HepG2 (cell line): ENCODE results near the gene HOXA1. TPM values are rescaled to one million over a fixed set of nuclear protein-coding genes. Genes with fewer than 3 reads are reported as not detected.

Source experiments
- ATAC-seq: fragments of 200-7000 bp; cut with Tn5 transposase; 3 replicates; pipeline ENCODE4 v1.9.1; 2020; ENCODE audit warnings: mild to moderate bottlenecking, moderate library complexity
- BruUV-seq: library from RNA; stranded (reverse); fragments of 400-500 nt; replicated peaks from 2 replicates; lab custom pipeline; 2021; lab: Mats Ljungman, UMichigan
- CTCF ChIA-PET: fragments of 300-600 bp; formaldehyde crosslinking; extraction: SDS; loops from one replicate; lab custom pipeline; 2021; ENCODE audit warnings: low total read pairs, inconsistent platforms, low intra/inter-chr PET ratio; lab: Yijun Ruan, JAX
- POLR2A ChIA-PET: fragments of 350-600 bp; sonication (Branson Sonifier 250); formaldehyde crosslinking; loops from one replicate; lab custom pipeline; 2020; ENCODE audit warnings: antibody characterized with exemption, inconsistent platforms; lab: Yijun Ruan, JAX
- DNase-seq: peaks from one replicate; pipeline ENCODE4 v3.0.0-alpha.2; 2015; ENCODE audit warnings: low spot score
- FAIRE-seq: peaks from 3 replicates; lab custom pipeline; 2011; peaks lifted over from hg19 to GRCh38; lab: Jason Lieb, UNC
- H2AFZ ChIP-seq: one replicate; pipeline ENCODE4 v1.6.1; 2011; ENCODE audit warnings: low read length, inconsistent platforms
- H3K27ac ChIP-seq: fragments of 300-600 bp; 3 replicates; pipeline ENCODE4 v1.8.0; 2011; ENCODE audit warnings: mixed run types, mild to moderate bottlenecking, mixed read lengths, low read length, inconsistent platforms; ENCODE audit not compliant: insufficient read depth; ENCODE audit errors: extremely low read length
- H3K27me3 ChIP-seq, 2 experiments: fragments of 200-600 bp in 1 of 2; 2 replicates in 1 of 2; 3 replicates in 1 of 2; pipeline versions ENCODE4 v1.6.0 to v1.8.0; 2011; ENCODE audit warnings: low read length in 2 of 2, mild to moderate bottlenecking in 2 of 2, moderate library complexity in 2 of 2, inconsistent platforms in 1 of 2; ENCODE audit not compliant: insufficient read depth in 2 of 2, control insufficient read depth in 1 of 2
- H3K36me3 ChIP-seq, 2 experiments: fragments of 200-600 bp in 1 of 2; replicated peaks in 1 of 2; 2 replicates in 1 of 2; 3 replicates in 1 of 2; pipeline versions ENCODE4 v1.5.1 to v1.8.0; 2011; ENCODE audit warnings: low read length in 2 of 2, inconsistent platforms in 1 of 2; ENCODE audit not compliant: insufficient read depth in 2 of 2, control insufficient read depth in 1 of 2
- H3K4me1 ChIP-seq: 2 replicates; pipeline ENCODE4 v1.5.1; 2012; ENCODE audit warnings: low read length, inconsistent platforms; ENCODE audit not compliant: insufficient read depth
- H3K4me2 ChIP-seq: 2 replicates; pipeline ENCODE4 v1.6.0; 2011; ENCODE audit warnings: low read depth, low read length, inconsistent platforms
- H3K4me3 ChIP-seq, 3 experiments: fragments of 200-600 bp in 1 of 3; sonication (generic), shearing (Covaris generic) in 1 of 3; replicated peaks in 1 of 3; 2 replicates each; pipeline ENCODE4 v1.5.1; 2011 to 2016; ENCODE audit warnings: low read length in 3 of 3, inconsistent platforms in 2 of 3, low read depth in 2 of 3, mild to moderate bottlenecking in 2 of 3, control low read depth in 1 of 3, mixed read lengths in 1 of 3; ENCODE audit not compliant: insufficient read depth in 1 of 3
- H3K79me2 ChIP-seq: one replicate; pipeline ENCODE4 v1.6.1; 2011; ENCODE audit warnings: low read length, inconsistent platforms; ENCODE audit not compliant: insufficient read depth
- H3K9ac ChIP-seq: 2 replicates; pipeline ENCODE4 v1.6.0; 2011; ENCODE audit warnings: mild to moderate bottlenecking, low read depth, low read length, inconsistent platforms; ENCODE audit not compliant: insufficient read depth
- H3K9me3 ChIP-seq: 2 replicates; pipeline ENCODE4 v1.5.1; 2012; ENCODE audit warnings: mild to moderate bottlenecking, low read length
- H4K20me1 ChIP-seq: 2 replicates; pipeline ENCODE4 v1.6.0; 2011; ENCODE audit warnings: inconsistent platforms, mild to moderate bottlenecking, low read length, moderate library complexity; ENCODE audit not compliant: insufficient read depth
- FOSL2 ChIP-seq: sonication (generic); formaldehyde crosslinking; IDR thresholded peaks from 2 replicates; pipeline ENCODE4 v1.4.0; 2020; ENCODE audit warnings: missing genetic modification reagents
- JARID2 ChIP-seq: sonication (generic); formaldehyde crosslinking; IDR thresholded peaks from 2 replicates; pipeline ENCODE4 v1.8.1; 2023; ENCODE audit warnings: missing genetic modification reagents, inconsistent platforms; ENCODE audit not compliant: insufficient replicate concordance
- KLF11 ChIP-seq: IDR thresholded peaks from 2 replicates; pipeline ENCODE4 v1.6.1; 2016; ENCODE audit warnings: missing compliant biosample characterization
- MAFG ChIP-seq: sonication (generic); formaldehyde crosslinking; IDR thresholded peaks from 2 replicates; pipeline ENCODE4 v1.5.1; 2020; ENCODE audit warnings: mild to moderate bottlenecking, missing genetic modification reagents
- MTA1 ChIP-seq: sonication (generic); formaldehyde crosslinking; IDR thresholded peaks from 2 replicates; pipeline ENCODE4 v1.4.0; 2020; ENCODE audit warnings: missing genetic modification reagents, mild to moderate bottlenecking, borderline replicate concordance
- NBN ChIP-seq: fragments of 450-650 bp; conservative IDR thresholded peaks from 2 replicates; pipeline ENCODE4 v1.6.1; 2017
- NFE2L2 ChIP-seq: fragments of 150-350 bp; IDR thresholded peaks from 2 replicates; pipeline ENCODE4 v1.6.1; 2014; ENCODE audit warnings: low read length
- NR2C2 ChIP-seq: sonication (generic); formaldehyde crosslinking; IDR thresholded peaks from 2 replicates; pipeline ENCODE4 v1.4.0; 2020; ENCODE audit warnings: missing genetic modification reagents, mild to moderate bottlenecking, moderate library complexity, borderline replicate concordance
- PRMT3 ChIP-seq: sonication (generic); formaldehyde crosslinking; IDR thresholded peaks from 2 replicates; pipeline ENCODE4 v1.8.1; 2022; ENCODE audit warnings: low read depth, mild to moderate bottlenecking, moderate library complexity, missing genetic modification reagents, borderline replicate concordance
- RELA ChIP-seq: sonication (generic); formaldehyde crosslinking; IDR thresholded peaks from 2 replicates; pipeline ENCODE4 v1.4.0; 2020; ENCODE audit warnings: missing genetic modification reagents
- SAFB2 ChIP-seq: sonication (generic); formaldehyde crosslinking; IDR thresholded peaks from 2 replicates; pipeline ENCODE4 v1.5.1; 2020; ENCODE audit warnings: missing genetic modification reagents, low read depth, mild to moderate bottlenecking, borderline replicate concordance
- ZBED4 ChIP-seq: sonication (generic); formaldehyde crosslinking; IDR thresholded peaks from 2 replicates; pipeline ENCODE4 v1.4.0; 2020; ENCODE audit warnings: missing genetic modification reagents, borderline replicate concordance
- ZNF138 ChIP-seq: sonication (generic); formaldehyde crosslinking; IDR thresholded peaks from 2 replicates; pipeline ENCODE4 v1.5.0; 2020; ENCODE audit warnings: mild to moderate bottlenecking, low read depth, missing genetic modification reagents
- ZNF230 ChIP-seq: sonication (generic); formaldehyde crosslinking; IDR thresholded peaks from 2 replicates; pipeline ENCODE4 v1.4.0; 2020; ENCODE audit warnings: mild to moderate bottlenecking, missing genetic modification reagents
- ZNF549 ChIP-seq: sonication (generic); formaldehyde crosslinking; IDR thresholded peaks from 2 replicates; pipeline ENCODE4 v1.5.0; 2020; ENCODE audit warnings: missing genetic modification reagents
- ZNF773 ChIP-seq: sonication (generic); formaldehyde crosslinking; IDR thresholded peaks from 2 replicates; pipeline ENCODE4 v1.4.0; 2020; ENCODE audit warnings: missing genetic modification reagents, borderline replicate concordance
- ZNF800 ChIP-seq: sonication (generic); formaldehyde crosslinking; IDR thresholded peaks from 2 replicates; pipeline ENCODE4 v1.4.0; 2020; ENCODE audit warnings: missing genetic modification reagents
- WGBS: methylation state at CpG from one replicate; pipeline ENCODE4 v1.1.6; 2017; ENCODE audit warnings: low lambda C conversion rate; 5-methylcytosine and 5-hydroxymethylcytosine counted together
- in situ Hi-C: cut with HindIII; loops from 2 replicates; pipeline ENCODE4 v1.10.0; 2017; ENCODE audit warnings: low pct_unique_long_range_greater_than_20kb; ENCODE audit not compliant: extremely low pct_ligation_motif_present
- intact Hi-C: fragments of 100-400 bp; cut with micrococcal nuclease; formaldehyde crosslinking; loops from one replicate; pipeline ENCODE4 v1.10.0; 2022; ENCODE audit not compliant: unreplicated experiment
- polyA plus RNA-seq, 8 experiments: library from polyadenylated mRNA; depleted of rRNA in 3 of 8; stranded (reverse) in 7 of 8; unstranded in 1 of 8; fragments of >200 nt; fragmentation: Illumina TruSeq in 4 of 8; extraction: Trizol in 4 of 8; gene quantifications; 2 replicates each; pipeline versions ENCODE4 v1.2.1 to v1.2.3, GENCODE V29; 2011 to 2016; ENCODE audit warnings: low read depth in 4 of 8, missing spikeins in 1 of 8, mixed read lengths in 1 of 8; ENCODE audit not compliant: insufficient read depth in 1 of 8
- total RNA-seq, 5 experiments: library from RNA; depleted of rRNA; stranded (reverse); fragments of >200 nt; fragmentation: Illumina TruSeq; extraction: Trizol; gene quantifications; 2 replicates each; pipeline ENCODE4 v1.2.3, GENCODE V29; 2016; ENCODE audit warnings: low read depth in 1 of 5

The HOXA1 gene
- total and polyA plus RNA-seq, 2 of the 13 experiments (the other 11 are each of a cell fraction or from before 2014, with no cell fraction given): 0.18 to 0.20 TPM

GRCh38 chr7:27139334-27140125 lies 43.7 kb upstream of the HOXA1 start (continued):
- no peak for TF ChIP-seq KLF11 (CRISPR knock-in tag)
- no peak for TF ChIP-seq ZNF230
- no peak for TF ChIP-seq NBN
- TF ChIP-seq ZNF549: no peak
- TF ChIP-seq NR2C2 (CRISPR knock-in tag): no peak
- TF ChIP-seq PRMT3 (CRISPR knock-in tag): no peak

GRCh38 chr7:27138985-27139333 lies 43.2 kb upstream of the HOXA1 start:
- Histone ChIP-seq H3K27ac (no peak overlapping the region), H3K4me3 (no peak overlapping the region), H3K4me2 (no peak overlapping the region), H3K4me1 (peaks cover 40% of the 10 kb centered on the region), H3K9me3 (no peaks in the 10 kb centered on the region), H3K79me2 (no peaks in the 10 kb centered on the region), H3K9ac (no peak overlapping the region), H4K20me1 (no peaks in the 10 kb centered on the region), H3K36me3 (no peaks in the 10 kb centered on the region), H3K27me3 (no peaks in the 10 kb centered on the region), H2AFZ (no peak overlapping the region)
- 94% methylated on average over 11 of the region's 11 CpGs for WGBS
- intact Hi-C loops (no loop called here), in situ Hi-C loops (no loop called here)
- CTCF ChIA-PET: no interaction called here
- BruUV-seq: no TSS peak
- FAIRE-seq: no peak
- POLR2A ChIA-PET: no interaction called here
- DNase-seq: no peak
- no peak for ATAC-seq
- TF ChIP-seq ZNF800 (CRISPR knock-in tag): no peak
- no peak for TF ChIP-seq NFE2L2
- no peak for TF ChIP-seq MTA1 (CRISPR knock-in tag)
- no peak for TF ChIP-seq RELA (CRISPR knock-in tag)
- no peak for TF ChIP-seq SAFB2 (CRISPR knock-in tag)
- TF ChIP-seq MAFG: no peak
- no peak for TF ChIP-seq FOSL2 (CRISPR knock-in tag)
- no peak for TF ChIP-seq ZNF138 (CRISPR knock-in tag)
- TF ChIP-seq JARID2 (CRISPR knock-in tag): no peak
- no peak for TF ChIP-seq ZBED4 (CRISPR knock-in tag)
- no peak for TF ChIP-seq ZNF773 (CRISPR knock-in tag)
